ENCODE data around the gene TAAR1.
"Not testable (repeated sequence)": the region's sequence is repeated elsewhere in the genome, so short reads cannot be mapped to it uniquely, and the experiment has no call there.

The TAAR1 gene, protein sequence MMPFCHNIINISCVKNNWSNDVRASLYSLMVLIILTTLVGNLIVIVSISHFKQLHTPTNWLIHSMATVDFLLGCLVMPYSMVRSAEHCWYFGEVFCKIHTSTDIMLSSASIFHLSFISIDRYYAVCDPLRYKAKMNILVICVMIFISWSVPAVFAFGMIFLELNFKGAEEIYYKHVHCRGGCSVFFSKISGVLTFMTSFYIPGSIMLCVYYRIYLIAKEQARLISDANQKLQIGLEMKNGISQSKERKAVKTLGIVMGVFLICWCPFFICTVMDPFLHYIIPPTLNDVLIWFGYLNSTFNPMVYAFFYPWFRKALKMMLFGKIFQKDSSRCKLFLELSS

DNA sequence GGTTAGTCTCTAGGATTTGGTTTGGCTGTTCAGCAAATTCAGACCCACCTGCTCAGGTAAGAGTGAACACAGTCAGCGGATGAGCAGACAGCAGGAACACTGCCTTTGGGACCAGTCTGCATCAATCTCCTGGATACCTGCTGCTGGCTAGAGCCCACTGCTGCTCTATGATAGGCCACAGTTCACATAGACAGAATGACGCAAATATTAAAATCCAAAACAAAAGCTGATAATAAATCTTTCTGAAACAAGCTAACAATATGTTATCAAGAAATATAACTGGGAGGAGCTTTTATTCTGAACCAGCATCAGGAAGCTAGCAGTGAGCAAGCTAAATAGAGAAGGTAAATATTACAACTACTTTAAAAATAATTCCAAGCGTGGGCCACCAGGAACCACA lies at the start of gene TAAR1:
TSS of gene TAAR1 (minus strand) at position 101 of the 400 bp plus-strand sequence. CDS start 13,179 bp downstream, outside the sequence.
- no peak for DNase-seq (ENCODE audit: low read depth in 1 of 2, low spot score in 1 of 2)

DNA sequence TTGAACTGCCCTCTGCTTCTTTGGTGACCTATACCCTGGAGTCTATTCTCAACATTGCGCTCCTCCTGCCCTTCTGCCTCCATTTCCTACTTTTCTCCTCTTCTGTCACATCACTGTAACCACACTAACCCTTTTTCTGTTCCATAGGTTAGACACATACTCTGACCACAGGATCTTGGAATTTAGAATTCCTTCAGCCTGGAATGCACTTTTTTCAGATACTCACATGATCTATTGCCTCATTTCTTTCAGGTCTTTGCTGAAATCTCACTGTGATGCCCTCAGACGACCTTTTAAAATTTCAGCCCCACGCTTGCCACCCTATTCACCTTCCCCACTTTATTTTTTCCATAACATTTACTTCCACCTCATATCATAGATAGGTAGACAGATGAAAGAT lies 49.8 kb upstream of the TAAR1 start:
- DNase-seq (ENCODE audit: low read depth in 1 of 2, low spot score in 1 of 2), result no peak

DNA sequence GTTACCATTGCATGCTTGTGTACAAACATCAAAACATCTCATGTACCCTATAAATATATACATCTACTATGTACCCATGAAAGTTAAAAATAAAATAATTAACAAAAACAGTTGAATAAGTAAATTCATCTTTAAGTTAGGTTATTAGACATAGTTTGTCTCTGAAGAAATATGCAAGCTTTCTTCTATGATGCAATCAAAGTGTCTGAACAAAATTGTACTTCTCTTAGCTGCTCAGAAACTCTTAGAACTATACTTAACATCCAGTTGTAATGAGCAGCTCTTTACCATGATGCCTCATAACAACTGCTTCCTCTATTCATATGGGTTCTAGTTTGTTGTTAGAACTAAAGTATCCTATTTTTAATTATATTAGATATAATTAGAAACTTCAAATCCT lies 49.0 kb upstream of the TAAR1 start:
- no peak for DNase-seq (ENCODE audit: low read depth in 1 of 2, low spot score in 1 of 2)

DNA sequence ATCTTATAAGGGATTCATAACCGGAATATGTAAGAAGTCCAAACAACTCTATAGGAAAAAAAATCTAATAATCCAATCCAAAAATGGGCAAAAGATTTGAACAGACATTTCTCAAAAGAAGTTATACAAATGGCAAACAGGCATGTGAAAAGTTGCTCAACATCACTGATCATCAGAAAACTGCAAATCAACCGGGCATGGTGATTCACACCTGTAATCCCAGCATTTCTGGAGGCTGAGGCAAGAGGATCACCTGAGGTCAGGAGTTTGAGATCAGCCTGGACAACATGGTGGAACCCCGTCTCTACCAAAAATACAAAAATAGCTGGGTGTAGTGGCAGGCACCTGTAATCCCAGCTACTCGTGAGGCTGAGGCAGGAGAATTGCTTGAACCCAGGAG lies 47.8 kb upstream of the TAAR1 start:
- DNase-seq (ENCODE audit: low read depth in 1 of 2, low spot score in 1 of 2), result not testable (repeated sequence)

DNA sequence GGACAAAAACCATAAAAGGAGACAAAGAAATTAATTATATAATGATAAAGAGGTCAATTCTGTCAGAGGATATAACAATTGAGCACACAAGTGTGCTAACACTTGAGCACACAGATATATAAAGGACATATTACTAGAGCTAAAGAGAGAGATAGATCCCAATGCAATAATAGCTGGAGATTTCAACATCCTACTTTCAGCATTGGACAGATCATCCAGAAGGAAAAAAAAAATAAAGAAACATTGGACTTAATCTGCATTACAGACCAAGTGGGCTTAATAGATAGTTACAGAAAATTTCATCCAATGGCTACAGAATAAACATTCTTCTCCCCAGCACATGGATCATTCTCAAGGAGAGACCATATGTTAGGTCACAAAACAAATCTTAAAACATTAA lies 45.0 kb upstream of the TAAR1 start:
- DNase-seq (ENCODE audit: low read depth in 1 of 2, low spot score in 1 of 2), result no peak

DNA sequence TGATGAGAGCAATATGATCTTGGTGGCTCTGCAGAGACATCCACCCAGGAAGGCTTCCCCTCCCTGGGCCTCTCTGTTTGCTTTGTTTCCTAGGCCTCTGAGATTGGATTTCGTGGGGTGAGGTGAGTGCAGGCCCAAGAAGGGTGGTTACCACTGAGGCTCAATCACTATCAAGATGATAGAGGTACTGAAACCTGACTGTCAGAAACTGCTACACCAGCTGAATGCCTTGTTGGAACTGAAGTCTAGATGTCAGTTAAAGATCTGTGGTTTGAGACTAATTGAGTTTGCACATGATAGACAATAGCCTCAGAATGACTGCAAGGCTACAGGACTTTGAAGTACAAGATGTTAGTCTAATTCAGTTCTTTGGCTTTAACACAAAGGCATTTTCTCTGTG lies 39.6 kb upstream of the TAAR1 start:
- no peak for DNase-seq (ENCODE audit: low read depth in 1 of 2, low spot score in 1 of 2)

DNA sequence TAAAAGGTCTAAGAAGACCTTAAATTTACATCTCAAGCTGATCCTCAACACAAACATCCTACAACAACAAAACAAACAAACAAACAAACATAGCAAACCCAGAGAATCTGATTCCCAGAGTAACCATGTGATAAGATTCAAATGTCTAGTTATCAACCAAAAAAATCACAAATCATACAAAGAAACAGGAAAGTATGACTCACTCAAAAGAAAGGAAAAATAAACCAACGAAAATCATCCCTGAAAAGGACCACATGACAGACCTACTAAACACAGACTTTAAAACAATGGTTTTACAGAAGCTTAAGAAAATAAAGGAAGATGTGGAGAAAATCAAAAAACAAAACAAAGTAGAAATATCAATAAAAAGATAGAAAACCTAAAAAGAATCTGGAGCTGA lies 36.8 kb upstream of the TAAR1 start:
- no peak for DNase-seq (ENCODE audit: low read depth in 1 of 2, low spot score in 1 of 2)

DNA sequence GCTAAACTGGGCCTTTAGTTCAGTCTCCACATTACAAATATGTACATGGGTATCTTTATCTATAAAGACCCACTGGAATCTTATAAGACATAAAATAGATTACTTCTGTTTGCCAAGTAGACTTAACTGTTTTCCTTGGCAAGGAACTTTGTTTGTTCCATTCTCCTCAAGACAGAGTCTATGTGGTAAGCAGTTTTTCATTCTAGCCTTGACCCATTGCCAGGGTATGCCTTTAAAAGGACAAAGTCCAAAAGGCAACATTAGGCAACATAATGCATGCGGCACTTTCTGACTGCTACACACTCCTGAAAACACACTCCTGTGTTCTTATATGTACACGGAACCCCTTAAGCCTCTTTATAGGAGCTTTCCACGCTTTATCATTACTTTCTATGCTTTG lies 34.5 kb upstream of the TAAR1 start:
- no peak for DNase-seq (ENCODE audit: low read depth in 1 of 2, low spot score in 1 of 2)

DNA sequence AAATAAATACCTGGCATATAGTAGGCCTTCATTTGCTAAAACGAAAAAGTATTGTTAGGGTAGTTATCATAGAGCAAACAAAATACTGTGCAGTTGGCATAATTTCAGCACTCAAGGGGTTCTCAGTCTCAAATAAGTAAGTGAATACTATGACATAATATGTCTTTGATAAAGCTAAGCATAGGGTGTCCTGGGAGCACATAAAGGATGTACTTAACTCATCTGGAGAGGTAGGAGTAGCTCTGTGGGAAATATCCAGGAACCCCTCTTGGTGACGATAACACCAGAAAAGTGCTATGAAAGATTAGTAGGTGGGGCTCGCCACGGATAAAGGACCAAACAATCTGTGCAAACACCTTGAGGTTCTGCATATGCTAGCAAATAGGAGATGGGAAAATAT lies 31.7 kb upstream of the TAAR1 start:
- no peak for DNase-seq (ENCODE audit: low read depth in 1 of 2, low spot score in 1 of 2)

DNA sequence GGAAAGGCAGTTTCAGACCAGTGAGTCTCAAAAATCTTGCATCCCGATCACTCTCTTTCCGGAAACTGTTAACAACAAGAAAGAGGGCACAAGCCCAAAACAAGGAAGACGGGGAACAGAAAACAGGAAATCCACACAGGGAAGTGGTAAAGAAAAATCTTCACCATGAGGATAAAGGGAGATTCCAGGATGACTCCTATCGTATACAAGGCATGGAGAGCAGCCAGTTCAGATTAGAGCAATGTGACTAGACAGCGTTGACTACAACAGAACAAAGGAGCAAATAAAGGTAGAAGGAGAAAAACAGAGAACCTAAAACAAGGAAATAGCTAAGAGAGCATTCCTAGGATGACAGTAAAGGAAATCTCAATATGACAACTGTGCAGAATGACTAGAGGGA lies 28.3 kb upstream of the TAAR1 start:
- DNase-seq (ENCODE audit: low read depth in 1 of 2, low spot score in 1 of 2), result no peak

DNA sequence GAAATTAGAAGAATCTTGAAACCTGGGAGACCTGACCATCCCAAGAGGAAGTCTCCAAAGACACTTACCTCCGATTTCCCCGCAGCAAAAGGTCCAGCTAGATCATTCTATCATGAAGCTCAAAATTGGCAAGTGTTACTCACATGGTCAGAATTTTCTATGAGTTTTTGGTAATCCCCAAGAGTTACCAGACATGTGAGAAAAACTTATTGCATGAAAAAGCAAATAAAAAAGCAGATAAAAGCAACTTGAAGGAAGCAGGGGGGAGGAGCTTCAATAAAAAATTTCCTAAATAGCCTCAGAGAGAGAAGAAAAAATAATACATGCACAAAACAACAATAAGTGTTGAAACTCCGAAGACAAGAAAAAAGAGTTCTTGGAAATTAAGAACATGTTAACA lies 27.5 kb upstream of the TAAR1 start:
- DNase-seq (ENCODE audit: low read depth in 1 of 2, low spot score in 1 of 2), result no peak

DNA sequence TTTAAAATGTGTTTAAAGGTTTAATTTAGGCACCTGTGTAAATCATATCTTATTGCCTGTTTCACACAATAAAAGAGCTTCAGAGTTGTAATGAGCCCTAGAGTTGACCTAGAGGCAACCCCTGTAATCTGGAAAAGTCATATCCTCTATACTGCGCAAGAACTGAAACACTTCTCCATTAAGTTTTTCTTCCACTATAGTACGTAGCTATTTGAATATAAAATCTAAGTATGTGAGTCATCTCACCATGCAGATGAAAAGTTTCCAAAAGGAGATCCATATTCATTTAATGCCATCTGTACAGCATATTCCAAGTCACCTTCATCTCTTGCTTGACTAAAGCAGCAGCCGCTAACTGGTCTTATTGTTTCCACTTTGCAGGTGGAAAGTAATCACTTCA lies 26.0 kb upstream of the TAAR1 start:
- no peak for DNase-seq (ENCODE audit: low read depth in 1 of 2, low spot score in 1 of 2)

DNA sequence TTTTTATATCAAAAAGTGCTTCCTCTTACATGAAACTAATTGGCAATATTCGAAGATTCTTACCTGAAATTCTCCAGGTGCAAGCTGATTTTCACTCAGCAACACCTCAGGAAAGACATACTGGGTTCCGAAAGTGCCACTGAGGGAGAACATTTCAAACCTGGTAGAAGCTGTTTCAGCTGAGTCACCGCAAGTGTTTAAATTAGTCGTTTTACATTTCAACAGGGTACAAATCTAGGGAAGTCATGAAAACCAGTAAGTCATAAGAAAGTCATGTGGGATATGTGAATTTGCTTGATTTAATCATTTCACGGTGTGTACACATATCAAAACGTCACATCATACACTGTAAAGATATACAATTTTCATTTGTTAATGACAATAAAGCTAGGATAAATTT lies 25.3 kb upstream of the TAAR1 start:
- DNase-seq (ENCODE audit: low read depth in 1 of 2, low spot score in 1 of 2), result no peak

DNA sequence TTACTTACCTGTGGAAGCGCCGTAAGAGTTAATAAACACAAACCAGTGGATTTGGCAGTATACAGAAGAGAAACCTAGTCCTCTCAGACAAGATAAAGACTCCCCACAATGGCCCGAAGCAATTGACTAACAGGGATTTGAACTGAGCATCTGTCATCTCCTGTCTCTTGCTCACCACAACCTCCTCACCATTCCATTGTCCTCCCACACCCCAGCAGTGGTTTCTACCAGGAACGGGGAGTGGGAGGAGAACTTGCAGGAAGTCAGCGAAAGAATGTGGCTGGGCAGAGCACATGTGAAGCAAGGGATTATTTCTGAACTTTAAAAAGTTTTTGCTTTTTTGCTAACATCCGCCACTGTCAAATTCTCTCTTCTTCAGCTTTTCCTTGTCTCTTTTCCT lies 24.6 kb upstream of the TAAR1 start:
- no peak for DNase-seq (ENCODE audit: low read depth in 1 of 2, low spot score in 1 of 2)

DNA sequence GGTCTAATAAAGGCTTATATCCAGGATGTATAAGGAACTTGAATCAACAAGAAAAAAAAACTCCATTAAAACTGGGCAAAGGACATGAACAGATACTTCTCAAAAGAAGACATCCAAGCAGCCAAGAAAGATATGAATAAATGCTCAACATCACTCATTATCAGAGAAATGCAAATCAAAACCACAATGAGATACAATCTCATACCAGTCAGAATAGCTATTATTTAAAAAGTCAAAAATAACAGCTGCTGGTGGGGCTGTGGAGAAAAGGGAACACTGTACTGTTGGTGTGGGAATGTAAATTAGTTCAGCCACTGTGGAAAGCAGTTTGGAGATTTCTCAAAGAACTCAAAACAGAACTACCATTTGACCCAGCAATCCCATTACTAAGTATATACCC lies 20.1 kb upstream of the TAAR1 start:
- not testable (repeated sequence) for DNase-seq (ENCODE audit: low read depth in 1 of 2, low spot score in 1 of 2)

DNA sequence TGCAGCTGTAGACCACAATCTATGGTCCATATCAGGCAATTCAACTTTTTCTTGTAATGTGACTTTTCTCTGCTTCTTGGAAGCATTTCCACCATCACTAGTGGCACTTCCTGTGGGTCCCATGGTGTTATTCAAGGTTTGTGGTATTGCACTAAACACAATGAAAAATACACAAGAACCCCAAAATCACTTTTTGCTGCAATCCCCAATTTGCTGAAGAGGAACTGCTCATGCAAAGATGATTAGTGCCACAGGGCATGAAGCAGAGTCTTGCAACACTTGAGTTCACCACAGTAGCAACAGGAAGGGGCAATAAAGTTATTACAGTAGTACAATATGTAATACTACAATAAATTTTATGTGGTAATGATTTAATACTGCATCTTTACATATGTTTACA lies 16.8 kb upstream of the TAAR1 start:
- DNase-seq (ENCODE audit: low read depth in 1 of 2, low spot score in 1 of 2), result no peak

DNA sequence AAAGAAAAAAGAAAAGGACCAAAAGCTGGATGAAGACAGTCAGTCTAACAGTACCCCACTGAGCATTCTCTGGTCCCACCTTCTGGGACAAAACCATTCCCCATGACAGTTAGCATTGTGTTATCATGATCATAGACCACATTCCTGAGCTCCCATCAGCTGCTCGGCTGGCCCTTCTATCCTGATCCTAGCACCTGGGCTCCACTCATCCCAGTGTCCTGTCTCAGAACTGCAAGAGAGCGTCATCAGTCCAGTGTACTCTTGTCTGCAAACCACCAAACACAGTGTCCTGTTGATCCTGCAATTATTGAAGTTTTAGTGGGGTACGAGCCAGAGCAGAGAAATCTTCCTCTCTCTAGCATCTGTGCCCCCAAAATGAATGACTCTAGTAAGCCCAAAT lies 16.0 kb upstream of the TAAR1 start:
- no peak for DNase-seq (ENCODE audit: low read depth in 1 of 2, low spot score in 1 of 2)

DNA sequence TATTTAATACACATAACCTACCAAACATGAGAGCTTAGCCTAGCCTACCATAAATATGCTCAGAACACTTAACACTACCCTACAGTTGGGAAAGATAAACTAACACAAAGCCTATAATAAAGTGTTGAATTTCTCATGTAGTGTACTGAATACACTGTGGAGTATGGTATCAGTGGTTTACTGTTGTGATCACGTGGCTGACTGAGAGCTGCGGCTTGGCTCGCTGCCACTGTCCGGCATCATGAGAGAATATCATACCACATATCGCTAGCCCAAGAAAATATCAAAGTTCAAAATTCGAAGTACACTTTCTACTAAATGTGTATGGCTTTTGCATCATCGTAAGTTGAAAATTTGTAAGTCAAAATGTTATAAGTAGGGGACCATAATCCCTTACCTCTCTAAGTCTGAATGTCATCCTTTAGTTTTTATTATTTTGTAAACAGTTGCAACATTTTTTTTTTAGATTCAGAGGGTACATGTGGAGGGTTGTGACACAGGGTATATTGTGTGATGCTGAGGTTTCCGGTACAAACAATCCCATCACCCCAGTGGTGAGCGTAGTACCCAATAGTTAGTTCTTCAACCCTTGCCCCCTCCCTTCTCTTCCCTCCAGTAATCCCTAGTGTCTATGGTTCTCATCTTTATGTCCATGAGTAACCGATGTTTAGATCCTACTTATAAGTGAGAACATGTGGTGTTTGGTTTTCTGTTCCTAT lies 14.6 kb upstream of the TAAR1 start:
- no peak for DNase-seq (ENCODE audit: low read depth in 1 of 2, low spot score in 1 of 2)

DNA sequence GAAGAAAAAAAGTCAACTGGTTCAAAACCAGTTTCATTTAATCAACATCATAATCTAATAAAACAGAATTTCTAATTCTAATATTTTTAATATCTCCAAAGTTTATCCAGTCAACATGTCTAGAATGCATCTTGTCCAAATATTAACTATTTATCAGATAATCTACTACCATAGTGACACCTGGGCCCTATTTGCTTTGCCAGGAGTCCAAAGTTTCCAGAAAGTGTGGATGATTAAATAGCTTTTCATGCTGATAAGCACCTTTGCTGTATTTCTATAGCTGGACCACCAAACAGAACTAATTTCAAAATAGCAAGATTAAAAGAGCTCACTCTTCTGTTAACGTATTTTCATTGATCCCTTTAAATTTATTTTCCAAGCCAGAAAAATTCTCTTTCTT lies 12.3 kb upstream of the TAAR1 start:
- DNase-seq (ENCODE audit: low read depth in 1 of 2, low spot score in 1 of 2), result no peak

DNA sequence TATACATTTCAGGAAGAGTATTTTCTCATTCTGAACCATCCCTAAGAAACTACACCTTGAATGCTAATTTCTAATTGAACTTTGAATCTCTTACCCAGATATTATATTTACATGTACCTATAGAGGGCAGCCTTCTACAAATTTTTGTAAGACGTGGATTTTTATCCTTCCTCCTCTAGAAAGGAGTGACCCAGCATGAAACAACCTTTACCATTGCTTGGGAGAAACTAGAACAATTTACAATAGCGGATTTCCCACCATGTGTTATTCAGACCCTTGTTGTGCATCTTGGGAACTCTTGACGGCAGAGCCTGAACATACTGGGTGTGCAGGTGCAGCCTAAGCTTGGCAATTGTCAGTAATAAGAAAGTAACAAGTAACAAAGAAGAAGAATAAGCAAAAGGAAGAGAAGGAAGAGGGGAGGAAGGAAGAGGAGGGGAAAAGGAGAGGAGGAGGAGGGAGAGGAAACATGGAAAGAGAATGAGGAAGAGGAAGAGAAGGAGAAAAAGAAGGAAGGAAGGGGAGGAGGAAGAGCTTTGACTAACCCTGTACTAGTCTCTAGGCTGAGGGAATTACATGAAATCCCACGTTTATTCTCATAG lies 10.8 kb upstream of the TAAR1 start:
- no peak for DNase-seq (ENCODE audit: low read depth in 1 of 2, low spot score in 1 of 2)

DNA sequence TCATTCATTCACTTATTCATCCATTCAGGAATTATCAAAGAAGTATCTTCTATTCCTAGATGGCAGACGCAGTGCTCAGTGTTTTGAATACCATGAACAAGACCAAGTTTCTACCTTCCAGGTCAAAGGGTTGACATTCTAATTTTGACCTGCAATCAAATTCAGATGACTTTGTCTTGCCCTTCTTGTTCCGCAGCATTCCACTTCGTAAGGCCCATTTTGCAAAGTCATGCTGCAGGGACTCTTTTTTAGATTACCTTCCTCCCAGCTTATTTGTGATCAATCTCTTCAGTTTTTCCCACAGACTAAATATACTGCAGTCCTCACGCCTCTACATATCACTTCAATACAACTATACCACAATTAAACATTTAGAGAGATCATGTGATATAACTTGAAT lies 7.1 kb upstream of the TAAR1 start:
- no peak for DNase-seq (ENCODE audit: low read depth in 1 of 2, low spot score in 1 of 2)

DNA sequence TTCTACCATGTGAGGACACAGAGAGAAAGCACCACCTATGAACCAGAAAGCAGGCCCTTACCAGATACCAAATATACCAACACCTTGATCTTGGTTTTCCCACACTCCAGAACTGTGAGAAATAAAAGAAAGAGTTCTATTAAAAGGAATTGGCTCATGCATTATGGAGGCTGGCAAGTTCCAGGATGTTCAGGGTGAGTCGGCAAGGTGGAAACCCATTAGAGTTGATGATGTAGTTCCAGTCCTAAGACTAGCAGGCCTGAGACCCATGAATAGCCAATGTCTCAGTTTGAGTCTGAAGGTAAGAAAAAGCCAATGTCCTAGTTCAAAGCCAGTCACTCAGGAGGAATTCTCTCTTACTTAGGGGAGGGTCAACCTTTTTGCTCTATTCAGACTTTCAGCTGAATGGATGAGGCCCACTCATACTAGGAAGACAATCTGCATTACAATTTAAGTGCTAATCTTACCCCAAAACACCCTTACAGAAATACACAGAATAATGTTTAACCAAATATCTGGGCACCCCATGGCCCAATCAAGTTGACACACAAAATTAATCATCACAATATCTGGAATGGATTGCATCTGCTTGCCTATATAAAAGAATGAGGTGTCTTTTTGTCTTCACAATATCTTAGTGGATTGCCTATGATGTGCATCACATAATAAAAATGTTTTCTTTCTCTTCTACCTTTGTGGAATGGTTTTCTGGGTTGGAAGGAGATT lies 5.5 kb upstream of the TAAR1 start:
- DNase-seq (ENCODE audit: low read depth in 1 of 2, low spot score in 1 of 2), result no peak
